Neural cell (in vitro differentiated cells): ENCODE measurements around the gene MYO18B. TPM values are rescaled to one million over a fixed set of nuclear protein-coding genes. Genes with fewer than 3 reads are reported as not detected.

Source experiments
- H2AFZ ChIP-seq: fragments of 200-600, 300-800 bp; sonication (generic), shearing (Covaris generic); 2 replicates; pipeline ENCODE4 v1.6.0; 2014; ENCODE audit warnings: low read depth, mild to moderate bottlenecking, antibody characterized with exemption, low read length, moderate library complexity
- H3F3A ChIP-seq: fragments of 200-600 bp; shearing (Covaris generic); 2 replicates; pipeline ENCODE4 v1.6.1; 2016; ENCODE audit warnings: mild to moderate bottlenecking, moderate library complexity, mixed read lengths, antibody characterized with exemption, low read length; ENCODE audit not compliant: insufficient read depth, poor library complexity, severe bottlenecking
- H3K27ac ChIP-seq: fragments of 200-600, 300-800 bp; sonication (generic), shearing (Covaris generic); 2 replicates; pipeline ENCODE4 v1.5.1; 2014; ENCODE audit warnings: mild to moderate bottlenecking, low read length, moderate library complexity
- H3K27me3 ChIP-seq: fragments of 300-800, 200-600 bp; sonication (generic), shearing (Covaris generic); 2 replicates; pipeline ENCODE4 v1.6.0; 2014; ENCODE audit warnings: mild to moderate bottlenecking, low read depth, low read length, moderate library complexity; ENCODE audit not compliant: insufficient read depth
- H3K36me3 ChIP-seq: fragments of 300-800, 200-600 bp; sonication (generic), shearing (Covaris generic); 2 replicates; pipeline ENCODE4 v1.5.1; 2014; ENCODE audit warnings: mild to moderate bottlenecking, antibody characterized with exemption, low read length, moderate library complexity; ENCODE audit not compliant: insufficient read depth
- H3K4me2 ChIP-seq: fragments of 300-800, 200-600 bp; sonication (generic), shearing (Covaris generic); 2 replicates; pipeline ENCODE4 v1.6.0; 2014; ENCODE audit warnings: mild to moderate bottlenecking, low read length
- H3K4me3 ChIP-seq: fragments of 300-800, 200-600 bp; sonication (generic), shearing (Covaris generic); 2 replicates; pipeline ENCODE4 v1.5.1; 2014; ENCODE audit warnings: mild to moderate bottlenecking, low read length, moderate library complexity
- H3K79me2 ChIP-seq: fragments of 200-600 bp; shearing (Covaris generic); replicated peaks from 2 replicates; pipeline ENCODE4 v1.6.0; 2014; ENCODE audit warnings: mild to moderate bottlenecking, low read length, moderate library complexity; ENCODE audit not compliant: insufficient read depth
- H3K9ac ChIP-seq: fragments of 300-800, 200-600 bp; sonication (generic), shearing (Covaris generic); 2 replicates; pipeline ENCODE4 v1.6.1; 2016; ENCODE audit warnings: mild to moderate bottlenecking, low read length, mixed read lengths
- H3K9me2 ChIP-seq: fragments of 200-600 bp; shearing (Covaris generic); 2 replicates; pipeline ENCODE4 v1.6.1; 2016; ENCODE audit warnings: mild to moderate bottlenecking, low read length, mixed read lengths; ENCODE audit not compliant: insufficient read depth
- H3K9me3 ChIP-seq: fragments of 200-600, 300-800 bp; sonication (generic), shearing (Covaris generic); 2 replicates; pipeline ENCODE4 v1.6.1; 2016; ENCODE audit warnings: mild to moderate bottlenecking, mixed run types, low read length, moderate library complexity, mixed read lengths
- H4K20me1 ChIP-seq: fragments of 200-600 bp; shearing (Covaris generic); 2 replicates; pipeline ENCODE4 v1.6.1; 2016; ENCODE audit warnings: mild to moderate bottlenecking, mixed run types; ENCODE audit not compliant: insufficient read depth
- CTCF ChIP-seq: fragments of 450-650 bp; IDR thresholded peaks from 2 replicates; pipeline ENCODE4 v1.5.1; 2014; ENCODE audit warnings: antibody characterized with exemption, mild to moderate bottlenecking, moderate library complexity; ENCODE audit not compliant: poor library complexity, severe bottlenecking
- EP300 ChIP-seq: fragments of 450-650 bp; conservative IDR thresholded peaks from 2 replicates; pipeline ENCODE4 v1.6.1; 2014; ENCODE audit warnings: antibody characterized with exemption, mild to moderate bottlenecking, moderate library complexity; ENCODE audit not compliant: poor library complexity, severe bottlenecking
- EZH2 ChIP-seq: fragments of 200-600, 300-800 bp; shearing (Covaris generic), sonication (generic); IDR thresholded peaks from 2 replicates; pipeline ENCODE4 v1.6.1; 2014; ENCODE audit warnings: antibody characterized with exemption, low read length, borderline replicate concordance, mild to moderate bottlenecking; ENCODE audit not compliant: insufficient read depth, poor library complexity, severe bottlenecking
- MXI1 ChIP-seq: fragments of 450-650 bp; conservative IDR thresholded peaks from 2 replicates; pipeline ENCODE4 v1.6.1; 2014; ENCODE audit warnings: antibody characterized with exemption, mild to moderate bottlenecking; ENCODE audit not compliant: poor library complexity, severe bottlenecking
- POLR2AphosphoS5 ChIP-seq: IDR thresholded peaks from 2 replicates; pipeline ENCODE4 v1.6.1; 2012
- RAD21 ChIP-seq: fragments of 450-650 bp; conservative IDR thresholded peaks from 2 replicates; pipeline ENCODE4 v1.6.1; 2014; ENCODE audit warnings: antibody characterized with exemption, mild to moderate bottlenecking, moderate library complexity
- REST ChIP-seq: IDR thresholded peaks from 2 replicates; pipeline ENCODE4 v1.6.1; 2012; ENCODE audit warnings: borderline replicate concordance
- SMC3 ChIP-seq: fragments of 450-650 bp; conservative IDR thresholded peaks from 2 replicates; pipeline ENCODE4 v1.6.1; 2014; ENCODE audit warnings: antibody characterized with exemption, mild to moderate bottlenecking, moderate library complexity; ENCODE audit not compliant: poor library complexity
- TAF1 ChIP-seq: IDR thresholded peaks from 2 replicates; pipeline ENCODE4 v1.6.1; 2012; ENCODE audit warnings: low read depth
- polyA plus RNA-seq: library from polyadenylated mRNA; depleted of rRNA; stranded (reverse); fragments of >200 nt; gene quantifications from 2 replicates; pipeline ENCODE4 v1.2.3, GENCODE V29; 2014

MYO18B gene
- polyA plus RNA-seq, 1 donor from 2014 or later: 0.71 TPM

DNA sequence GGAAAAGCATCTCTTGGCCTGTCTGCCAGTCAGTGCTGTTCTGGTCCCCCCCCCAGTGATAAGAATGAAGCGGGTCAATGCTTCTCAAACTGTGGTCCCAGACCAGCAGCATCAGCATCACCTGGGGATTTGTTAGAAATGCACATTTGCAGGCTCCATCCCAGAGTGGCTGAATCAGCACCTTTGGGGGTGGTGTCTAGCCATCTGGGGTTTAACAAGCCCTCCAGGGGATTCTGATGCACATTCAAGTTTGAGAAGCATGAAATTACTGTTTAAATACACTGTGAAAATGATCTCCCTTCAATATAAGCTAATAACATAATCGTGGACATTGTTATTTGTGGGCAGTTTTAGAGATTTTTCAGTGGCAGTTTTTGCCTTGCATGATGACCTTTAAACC lies 133.5 kb downstream of the MYO18B start:
- no peak overlapping the region for H2AFZ ChIP-seq
- no peaks in the 10 kb centered on the region for H3K9me3 ChIP-seq
- no peaks in the 10 kb centered on the region for H3K9me2 ChIP-seq
- no peaks in the 10 kb centered on the region for H3K27me3 ChIP-seq
- TF ChIP-seq CTCF: no peak
- no peak for TF ChIP-seq REST
- no peak for TF ChIP-seq EZH2
- TF ChIP-seq EP300: no peak
- TF ChIP-seq MXI1: no peak
- TF ChIP-seq POLR2AphosphoS5: no peak
- no peak for TF ChIP-seq RAD21
- no peak for TF ChIP-seq TAF1
- TF ChIP-seq SMC3: no peak
- H3K27ac ChIP-seq: no peak overlapping the region
- no peak overlapping the region for H3K9ac ChIP-seq
- H3K79me2 ChIP-seq: no peaks in the 10 kb centered on the region
- no peak overlapping the region for H3K4me3 ChIP-seq
- H3F3A ChIP-seq: no peaks in the 10 kb centered on the region
- no peaks in the 10 kb centered on the region for H4K20me1 ChIP-seq
- no peaks in the 10 kb centered on the region for H3K36me3 ChIP-seq
- H3K4me2 ChIP-seq: no peak overlapping the region

GRCh38 chr22:25876871-25877270 lies 134.9 kb downstream of the MYO18B start:
- Histone ChIP-seq H3K4me2 (no peak overlapping the region), H3K9me3 (no peaks in the 10 kb centered on the region), H3K27ac (no peak overlapping the region), H3K4me3 (no peak overlapping the region), H4K20me1 (no peaks in the 10 kb centered on the region), H3K9ac (no peak overlapping the region), H2AFZ (no peak overlapping the region), H3K9me2 (no peaks in the 10 kb centered on the region), H3K27me3 (no peaks in the 10 kb centered on the region), H3K79me2 (no peaks in the 10 kb centered on the region), H3K36me3 (no peaks in the 10 kb centered on the region), H3F3A (no peaks in the 10 kb centered on the region)
- TF ChIP-seq TAF1: no peak
- TF ChIP-seq CTCF: no peak
- TF ChIP-seq REST: no peak
- TF ChIP-seq RAD21: no peak
- TF ChIP-seq MXI1: no peak
- TF ChIP-seq EP300: no peak
- TF ChIP-seq EZH2: no peak
- TF ChIP-seq POLR2AphosphoS5: no peak
- no peak for TF ChIP-seq SMC3
